ENCODE measurements around the gene SPEG. TPM values are rescaled to one million over a fixed set of nuclear protein-coding genes. Genes with fewer than 3 reads are reported as not detected.

SPEG gene
- total and polyA plus RNA-seq, 2 donors (not counting 3 experiments of a cell fraction or from before 2014, with no cell fraction given) = 0.84 to 3.5 TPM

GRCh38 chr2:219426068-219426443 lies 8.6 kb upstream of the SPEG start:
- no peak for TF ChIP-seq GATA2 (IDR thresholded peaks at IDR 0.05; ENCODE audit: insufficient read depth, insufficient read length, low read depth, low read length)
- no peak for TF ChIP-seq MYC (IDR thresholded peaks at IDR 0.05; ENCODE audit: low read depth, low read length)
- TF ChIP-seq MAX (IDR thresholded peaks at IDR 0.05; ENCODE audit: insufficient read depth, insufficient read length) = no peak
- TF ChIP-seq EZH2 (IDR thresholded peaks at IDR 0.05; ENCODE audit: borderline replicate concordance, low read depth, low read length, severe bottlenecking) = no peak
- TF ChIP-seq FOS (IDR thresholded peaks at IDR 0.05; ENCODE audit: borderline replicate concordance, insufficient read depth, low read length) = no peak
- TF ChIP-seq CTCF (IDR thresholded peaks at IDR 0.05; ENCODE audit: extremely low read depth in 1 of 2, insufficient read depth in 1 of 2, low read depth in 1 of 2, low read length in 2 of 2) = no peak
- no peak for TF ChIP-seq POLR2A (IDR thresholded peaks at IDR 0.05; ENCODE audit: low read depth, low read length)
- H3K27ac ChIP-seq (ENCODE audit: insufficient read depth, low read depth, low read length) = no peak overlapping the region
- POLR2A ChIA-PET = no interaction called here
- intact Hi-C loops (cut with micrococcal nuclease) (no loop called here), dilution Hi-C loops (cut with MboI; ENCODE audit: extremely low pct_ligation_motif_present, low sequenced_read_pairs) (no loop called here)
- DNase-seq (ENCODE audit: low read depth, low spot score) (no peak), FAIRE-seq (no peak)
- peaks cover 0 to 5% of the 10 kb centered on the region in 2 experiments for H3K27me3 ChIP-seq (ENCODE audit: control insufficient read depth in 2 of 2, insufficient read depth in 2 of 2, low read length in 2 of 2)
- no peak overlapping the region for H2AFZ ChIP-seq (ENCODE audit: low read depth, low read length)
- H3K36me3 ChIP-seq (ENCODE audit: control insufficient read depth in 2 of 2, extremely low read depth in 1 of 2, insufficient read depth in 2 of 2, low read length in 2 of 2) = no peaks in the 10 kb centered on the region
- no peaks in the 10 kb centered on the region for H3K9me3 ChIP-seq (replicated peaks; ENCODE audit: control insufficient read depth, insufficient read depth, low read length)
- H3K4me3 ChIP-seq (replicated peaks in 1 of 3; ENCODE audit: insufficient read depth in 1 of 3, low read depth in 1 of 3, low read length in 3 of 3) = no peak overlapping the region
- no peak overlapping the region for H3K4me2 ChIP-seq (ENCODE audit: insufficient read depth, low read length)
- no peak overlapping the region for H3K9ac ChIP-seq (replicated peaks; ENCODE audit: extremely low read depth, insufficient read depth, low read length)
- H3K9me1 ChIP-seq (replicated peaks; ENCODE audit: control insufficient read depth, extremely low read depth, insufficient read depth, low read length) = no peaks in the 10 kb centered on the region
- BruUV-seq (replicated peaks) = no TSS peak
- no peaks in the 10 kb centered on the region for H3K4me1 ChIP-seq (ENCODE audit: control insufficient read depth, extremely low read depth, insufficient read depth, low read length)
- H3K79me2 ChIP-seq (ENCODE audit: control insufficient read depth, insufficient read depth, low read length) = no peaks in the 10 kb centered on the region
- CTCF ChIA-PET = no interaction called here
- H4K20me1 ChIP-seq (replicated peaks; ENCODE audit: control insufficient read depth, extremely low read depth, insufficient read depth, low read length) = no peaks in the 10 kb centered on the region
